ENCODE measurements around the gene SLC37A3. TPM values are rescaled to one million over a fixed set of nuclear protein-coding genes. Genes with fewer than 3 reads are reported as not detected.

The SLC37A3 gene
- total and polyA plus RNA-seq, 8 donors, result 36.2 to 58.5 (median 51.2) TPM

GRCh38 chr7:140317999-140318398 is 80.3 kb downstream of the SLC37A3 start:
- H3K4me1 ChIP-seq, result peaks cover 15 to 53% of the 10 kb centered on the region in 2 donors
- no peak for ATAC-seq
- no peaks in the 10 kb centered on the region for H3K27me3 ChIP-seq
- intact Hi-C loops (cut with DNase I), result loop anchor here in 1 of 2 donors (10.0 kb wide), 1 partner anchor 143 kb away; the partner anchor contains the start of gene KDM7A
- no peaks in the 10 kb centered on the region for H3K36me3 ChIP-seq
- no peak overlapping the region for H3K27ac ChIP-seq
- H3K9me3 ChIP-seq, result no peaks in the 10 kb centered on the region
- DNase-seq, result no peak
- no peak for TF ChIP-seq CTCF (IDR thresholded peaks at IDR 0.05)
- H3K4me3 ChIP-seq, result no peak overlapping the region

DNA sequence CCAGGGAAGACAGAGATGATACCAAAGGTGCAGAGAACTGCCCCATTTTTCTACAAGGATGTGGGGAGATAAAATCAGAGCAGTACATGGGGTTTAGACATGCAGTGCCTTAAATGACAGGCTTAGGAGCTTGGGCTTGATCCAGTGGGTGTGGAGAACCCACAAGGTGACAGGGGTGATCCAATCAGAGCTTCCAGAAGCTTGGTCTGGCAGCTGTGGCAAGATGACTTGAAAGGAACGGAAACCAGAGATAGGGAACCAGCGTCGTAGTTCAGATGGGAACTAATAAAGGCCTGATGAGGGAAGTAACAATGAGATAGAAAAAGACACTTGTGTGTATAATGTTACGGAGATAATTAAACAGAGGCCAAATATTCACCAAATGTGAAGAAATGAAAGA is 80.7 kb downstream of the SLC37A3 start:
- Histone ChIP-seq H3K27me3 (no peaks in the 10 kb centered on the region), H3K27ac (peak overlapping the region in 1 of 2 donors; percentile 76), H3K4me3 (no peak overlapping the region), H3K9me3 (no peaks in the 10 kb centered on the region), H3K36me3 (no peaks in the 10 kb centered on the region), H3K4me1 (peaks cover 15 to 57% of the 10 kb centered on the region in 2 donors)
- DNase-seq, result peak in 1 of 4 donors; percentile 39
- TF ChIP-seq CTCF (IDR thresholded peaks at IDR 0.05), result no peak
- intact Hi-C loops (cut with DNase I), result loop anchor here in 1 of 2 donors (10.0 kb wide), 1 partner anchor 143 kb away; the partner anchor contains the start of gene KDM7A
- ATAC-seq, result no peak

GRCh38 chr7:140316165-140316661 is 82.1 kb downstream of the SLC37A3 start:
- ATAC-seq, result peak; percentile 90
- H3K36me3 ChIP-seq, result no peaks in the 10 kb centered on the region
- peaks cover 15 to 66% of the 10 kb centered on the region in 2 donors for H3K4me1 ChIP-seq
- H3K27me3 ChIP-seq, result no peaks in the 10 kb centered on the region
- peak overlapping the region; percentile 76 to 77 for H3K27ac ChIP-seq
- intact Hi-C loops (cut with DNase I), result loop anchor here in 1 of 2 donors (10.0 kb wide), 1 partner anchor 141 kb away; the partner anchor contains the start of gene KDM7A
- DNase-seq, result peak; percentile 11 to 88 (median 56)
- H3K4me3 ChIP-seq, result peak overlapping the region in 1 of 2 donors; percentile 10
- H3K9me3 ChIP-seq, result peaks cover 0 to 10% of the 10 kb centered on the region in 2 donors
- TF ChIP-seq CTCF (IDR thresholded peaks at IDR 0.05), result no peak

DNA sequence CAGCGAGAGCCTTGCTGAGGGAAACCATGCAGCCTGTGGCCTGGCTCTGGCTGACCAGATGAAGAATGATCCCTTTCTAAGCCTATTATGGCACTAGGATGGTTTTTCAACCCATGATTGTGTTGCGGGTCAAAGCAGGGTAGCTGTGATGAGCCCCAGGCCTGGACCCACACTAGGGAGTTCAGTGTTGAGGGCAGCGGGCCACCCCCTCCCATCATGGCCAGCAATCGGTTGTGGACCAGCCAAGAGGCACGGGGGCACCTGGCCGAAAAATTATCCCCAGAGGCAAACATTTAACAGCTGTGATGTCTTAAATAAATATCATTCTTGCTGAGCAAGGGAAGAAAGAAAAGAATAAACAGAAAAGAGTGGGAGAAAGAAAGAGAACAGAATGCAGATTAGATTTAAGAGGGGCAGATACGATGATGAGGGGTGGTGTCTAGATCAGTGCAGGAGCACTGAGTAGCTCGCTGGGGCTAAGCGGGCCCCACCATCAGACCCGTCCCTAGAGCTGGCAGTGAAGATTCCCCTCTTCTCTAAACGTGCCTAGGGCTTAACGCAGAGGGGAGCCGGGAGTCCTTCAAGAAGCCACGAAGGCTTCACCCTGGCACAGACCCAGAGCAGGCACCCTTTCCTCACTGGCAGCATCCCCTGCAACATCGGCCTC is 82.7 kb downstream of the SLC37A3 start:
- Histone ChIP-seq H3K36me3 (no peaks in the 10 kb centered on the region), H3K27me3 (no peaks in the 10 kb centered on the region), H3K4me3 (peak overlapping the region in 1 of 2 donors; percentile 10), H3K27ac (peak overlapping the region; percentile 76 to 77), H3K9me3 (peaks cover 0 to 10% of the 10 kb centered on the region in 2 donors), H3K4me1 (peaks cover 15 to 72% of the 10 kb centered on the region in 2 donors)
- DNase-seq (peak in 1 of 4 donors; percentile 7), ATAC-seq (peak; percentile 5)
- TF ChIP-seq CTCF (IDR thresholded peaks at IDR 0.05), result no peak
- intact Hi-C loops (cut with DNase I), result loop anchor here in 1 of 2 donors (10.0 kb wide), 1 partner anchor 141 kb away; the partner anchor contains the start of gene KDM7A
